ENCODE measurements around the gene PRG2.

The PRG2 gene

GRCh38 chr11:57357856-57358255 is 32.6 kb downstream of the PRG2 start:
- ATAC-seq: no peak
- no peak for TF ChIP-seq ZNF70 (CRISPR knock-in tag; IDR thresholded peaks at IDR 0.05)

GRCh38 chr11:57357310-57357709 is 33.1 kb downstream of the PRG2 start:
- no peak for ATAC-seq

GRCh38 chr11:57356268-57356667 is 34.2 kb downstream of the PRG2 start:
- no peak for ATAC-seq

More at GRCh38 chr11:57357310-57357709, 33.1 kb downstream of the PRG2 start:
- TF ChIP-seq ZFP3 (CRISPR knock-in tag; IDR thresholded peaks at IDR 0.05): no peak
- no peak for TF ChIP-seq POU6F1 (CRISPR knock-in tag; IDR thresholded peaks at IDR 0.05; ENCODE audit: borderline replicate concordance, low read depth)
- no peak for TF ChIP-seq TOX (CRISPR knock-in tag; IDR thresholded peaks at IDR 0.05; ENCODE audit: borderline replicate concordance)
- no peak for TF ChIP-seq ZC3H10 (CRISPR knock-in tag; IDR thresholded peaks at IDR 0.05)
- TF ChIP-seq TCF4 (CRISPR knock-in tag; IDR thresholded peaks at IDR 0.05; ENCODE audit: borderline replicate concordance): no peak
- no peak for TF ChIP-seq GLIS3 (CRISPR knock-in tag; IDR thresholded peaks at IDR 0.05)

More at GRCh38 chr11:57356268-57356667, 34.2 kb downstream of the PRG2 start:
- no peak for TF ChIP-seq CREB5 (CRISPR knock-in tag; IDR thresholded peaks at IDR 0.05; ENCODE audit: low read depth)
- no peak for TF ChIP-seq TSHZ2 (CRISPR knock-in tag; IDR thresholded peaks at IDR 0.05)
- no peak for TF ChIP-seq ZC3H10 (CRISPR knock-in tag; IDR thresholded peaks at IDR 0.05)
- TF ChIP-seq ZNF565 (CRISPR knock-in tag; conservative IDR thresholded peaks at IDR 0.05; ENCODE audit: low read depth): no peak
- no peak for TF ChIP-seq ZNF8 (CRISPR knock-in tag; IDR thresholded peaks at IDR 0.05)
- TF ChIP-seq ZFP30 (CRISPR knock-in tag; IDR thresholded peaks at IDR 0.05): no peak
- TF ChIP-seq OSR1 (CRISPR knock-in tag; IDR thresholded peaks at IDR 0.05): no peak
- TF ChIP-seq ZNF70 (CRISPR knock-in tag; IDR thresholded peaks at IDR 0.05): no peak
- TF ChIP-seq ISL1 (CRISPR knock-in tag; IDR thresholded peaks at IDR 0.05): no peak
- TF ChIP-seq CSRNP3 (CRISPR knock-in tag; IDR thresholded peaks at IDR 0.05): no peak
- no peak for TF ChIP-seq BACH2 (CRISPR knock-in tag; IDR thresholded peaks at IDR 0.05; ENCODE audit: borderline replicate concordance)
- TF ChIP-seq SNAI2 (CRISPR knock-in tag; IDR thresholded peaks at IDR 0.05): no peak
- TF ChIP-seq POU6F1 (CRISPR knock-in tag; IDR thresholded peaks at IDR 0.05; ENCODE audit: borderline replicate concordance, low read depth): no peak
- no peak for TF ChIP-seq ESRRG (CRISPR knock-in tag; IDR thresholded peaks at IDR 0.05)
- no peak for TF ChIP-seq GLIS3 (CRISPR knock-in tag; IDR thresholded peaks at IDR 0.05)
